HG02885 (cell line): ENCODE measurements around the gene PLEKHG4B.
"Not testable (repeated sequence)": the region's sequence is repeated elsewhere in the genome, so short reads cannot be mapped to it uniquely, and the experiment has no call there.

Source experiments
- ATAC-seq: cut with Tn5 transposase; IDR thresholded peaks from one replicate; pipeline ENCODE4 v1.9.1; 2021; ENCODE audit warnings: mild to moderate bottlenecking; ENCODE audit not compliant: unreplicated experiment, poor library complexity

The PLEKHG4B gene

GRCh38 chr5:90590-91547 is 1.1 kb upstream of the PLEKHG4B start:
- ATAC-seq = no peak

- ATAC-seq = no peak
Observed at GRCh38 chr5:92401-93220, 643 bp downstream of the PLEKHG4B start.

- ATAC-seq = no peak
Observed at GRCh38 chr5:93221-93980, 1.4 kb downstream of the PLEKHG4B start.

GRCh38 chr5:94113-94892 is 2.3 kb downstream of the PLEKHG4B start:
- ATAC-seq = no peak

DNA sequence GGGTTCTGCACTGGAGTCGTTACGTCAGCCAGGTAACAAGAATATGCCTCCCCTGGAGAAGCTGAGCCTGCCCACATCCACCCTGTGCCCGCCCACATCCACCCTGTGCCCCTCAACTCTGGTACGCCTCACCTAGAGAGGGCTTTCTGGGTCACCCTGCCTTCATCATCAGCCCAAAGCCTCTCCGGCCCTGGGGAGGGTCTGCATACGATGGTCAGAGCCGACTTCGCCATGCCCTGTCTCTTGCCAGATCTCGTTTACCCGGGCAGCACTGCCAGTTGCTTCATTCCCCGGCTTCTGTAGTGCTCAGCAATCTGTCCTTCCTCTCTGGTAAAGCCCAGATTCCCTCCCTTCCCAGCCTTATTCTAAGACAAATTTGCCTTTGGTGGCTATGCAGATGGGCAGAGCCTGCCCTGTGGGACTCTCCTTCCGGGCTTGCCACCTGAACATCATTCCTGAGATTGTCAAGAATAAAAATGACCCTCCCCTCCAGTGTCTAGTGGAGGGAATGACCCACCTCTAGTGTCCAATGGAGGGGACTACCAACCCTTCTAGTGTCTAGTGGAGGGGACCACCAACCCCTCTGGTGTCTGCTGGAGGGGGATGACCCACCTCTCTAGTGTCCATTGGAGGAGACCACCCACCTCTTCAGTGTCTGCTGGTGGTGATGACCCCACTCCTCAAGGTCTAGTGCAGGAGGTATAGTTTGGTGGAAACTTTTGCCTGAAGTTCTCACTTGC is 3.4 kb downstream of the PLEKHG4B start:
- ATAC-seq = no peak

DNA sequence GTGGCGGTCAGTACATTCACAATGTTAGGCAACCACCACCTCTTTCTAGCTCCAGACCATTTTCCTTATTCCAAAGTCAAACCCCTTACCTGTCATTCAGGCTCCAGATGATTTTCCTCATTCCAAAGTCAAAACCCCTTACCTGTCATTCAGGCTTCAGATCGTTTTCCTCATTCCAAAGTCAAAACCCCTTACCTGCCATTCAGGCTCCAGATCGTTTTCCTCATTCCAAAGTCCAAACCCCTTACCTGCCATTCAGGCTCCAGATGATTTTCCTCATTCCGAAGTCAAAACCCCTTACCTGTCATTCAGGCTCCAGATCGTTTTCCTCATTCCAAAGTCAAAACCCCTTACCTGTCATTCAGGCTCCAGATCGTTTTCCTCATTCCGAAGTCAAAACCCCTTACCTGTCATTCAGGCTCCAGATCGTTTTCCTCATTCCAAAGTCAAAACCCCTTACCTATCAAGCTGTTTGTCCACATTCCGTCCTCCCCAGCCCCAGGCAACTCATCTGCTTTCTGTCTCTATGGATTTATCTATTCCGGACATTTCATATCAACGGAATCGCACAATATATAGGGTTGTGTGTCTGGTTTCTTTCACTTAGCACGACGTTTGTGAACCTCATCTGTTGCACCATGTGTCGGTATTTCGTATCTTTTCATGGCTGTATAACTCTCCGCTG is 5.2 kb downstream of the PLEKHG4B start:
- no peak for ATAC-seq

DNA sequence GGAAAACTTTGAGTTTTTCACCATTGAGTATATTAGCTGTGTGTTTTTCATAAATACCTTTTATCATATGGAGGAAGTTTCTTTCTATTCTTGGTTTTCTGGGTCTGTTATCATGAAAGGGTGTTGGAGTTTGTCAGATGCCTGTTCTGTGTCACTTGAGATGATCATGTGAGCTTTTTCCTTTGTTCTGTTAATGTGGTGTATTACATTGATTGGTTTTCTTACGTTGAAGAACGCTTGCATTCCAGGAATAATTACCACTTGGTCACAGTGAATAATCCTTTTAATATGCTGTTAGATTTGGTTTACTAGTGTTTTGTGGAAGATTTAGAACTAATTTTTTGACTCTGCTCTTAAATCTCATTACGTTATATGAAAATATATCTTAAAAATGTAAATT is 7.8 kb downstream of the PLEKHG4B start:
- ATAC-seq = no peak

- ATAC-seq = no peak
Observed at GRCh38 chr5:102411-103043, 10.6 kb downstream of the PLEKHG4B start.

DNA sequence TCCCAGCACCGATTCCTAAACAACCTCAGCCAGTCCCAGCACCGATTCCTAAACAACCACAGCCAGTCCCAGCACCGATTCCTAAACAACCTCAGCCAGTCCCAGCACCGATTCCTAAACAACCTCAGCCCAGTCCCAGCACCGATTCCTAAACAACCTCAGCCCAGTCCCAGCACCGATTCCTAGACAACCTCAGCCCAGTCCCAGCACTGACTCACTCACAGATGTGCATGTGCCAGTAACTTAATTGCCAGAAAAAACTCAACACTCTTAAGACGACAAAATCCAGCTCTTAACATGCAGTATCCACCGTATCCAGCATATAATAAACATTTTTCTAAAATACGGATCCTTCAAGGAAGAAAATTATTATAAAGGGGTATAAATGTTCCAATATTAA is 12.1 kb downstream of the PLEKHG4B start:
- not testable (repeated sequence) for ATAC-seq

GRCh38 chr5:104778-105296 is 12.9 kb downstream of the PLEKHG4B start:
- no peak for ATAC-seq

DNA sequence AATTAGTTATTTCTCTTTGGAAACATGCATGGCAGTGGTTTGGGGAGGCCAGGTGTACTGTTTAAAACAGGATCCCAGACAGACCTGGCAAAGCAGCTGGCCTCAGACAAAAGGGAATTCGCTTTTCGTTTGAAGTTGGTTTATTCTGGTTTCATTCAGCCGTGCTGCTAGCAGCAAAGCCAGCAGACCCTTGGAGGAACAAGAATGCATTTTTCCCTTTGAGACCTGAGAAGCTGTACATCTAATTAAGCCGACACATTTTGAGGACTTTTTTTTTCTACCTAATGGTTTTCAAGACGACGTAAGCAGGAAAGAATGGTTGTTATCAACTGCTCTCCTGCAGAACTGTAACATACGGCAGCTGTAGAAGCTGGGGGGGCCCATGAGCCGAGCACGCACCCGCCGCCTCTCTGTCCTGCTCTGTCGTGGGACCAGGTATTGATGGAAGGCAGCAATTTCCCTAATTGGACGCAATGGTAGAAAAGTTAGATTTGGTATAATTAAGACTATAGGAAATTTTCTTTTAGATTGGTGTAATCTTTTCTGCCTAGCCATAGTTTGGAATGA is 13.6 kb downstream of the PLEKHG4B start:
- no peak for ATAC-seq

GRCh38 chr5:106587-106986 is 14.6 kb downstream of the PLEKHG4B start:
- no peak for ATAC-seq

- no peak for ATAC-seq
Observed at GRCh38 chr5:107526-107925, 15.6 kb downstream of the PLEKHG4B start.

- no peak for ATAC-seq
Observed at GRCh38 chr5:109826-110225, 17.9 kb downstream of the PLEKHG4B start.

- ATAC-seq = no peak
Observed at GRCh38 chr5:110270-110888, 18.4 kb downstream of the PLEKHG4B start.

DNA sequence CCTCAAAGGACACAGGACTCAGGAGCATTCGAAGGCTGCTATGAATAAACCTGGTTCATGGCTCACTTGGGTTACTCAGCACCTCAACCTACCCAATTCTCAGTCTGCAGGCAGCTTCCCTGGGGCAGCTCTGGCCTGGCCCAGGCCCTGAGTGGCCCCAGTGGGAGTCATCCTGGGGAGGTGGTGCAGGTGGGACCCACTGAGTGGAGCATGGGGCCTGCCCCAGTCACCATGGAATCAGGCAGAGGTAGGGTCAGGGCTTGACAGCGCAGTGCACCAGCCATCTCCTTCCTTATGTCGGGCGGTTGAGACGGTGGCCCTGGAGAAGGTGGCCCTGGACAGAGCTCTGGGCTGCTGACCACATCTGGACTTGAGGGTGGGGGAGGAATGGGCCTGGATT is 19.2 kb downstream of the PLEKHG4B start:
- ATAC-seq = no peak

- ATAC-seq = no peak
Observed at GRCh38 chr5:119486-120097, 27.6 kb downstream of the PLEKHG4B start.
